ENCODE measurements around the gene MXRA8. TPM values are rescaled to one million over a fixed set of nuclear protein-coding genes. Genes with fewer than 3 reads are reported as not detected.
A peak's percentile ranks its signal among the peaks of the same experiment; 100 is the strongest.
"Not testable (repeated sequence)": the region's sequence is repeated elsewhere in the genome, so short reads cannot be mapped to it uniquely, and the experiment has no call there.

The MXRA8 gene
- total RNA-seq, result 10 to 100 TPM; 34.1 to 76.1 (median 35.9) TPM

DNA sequence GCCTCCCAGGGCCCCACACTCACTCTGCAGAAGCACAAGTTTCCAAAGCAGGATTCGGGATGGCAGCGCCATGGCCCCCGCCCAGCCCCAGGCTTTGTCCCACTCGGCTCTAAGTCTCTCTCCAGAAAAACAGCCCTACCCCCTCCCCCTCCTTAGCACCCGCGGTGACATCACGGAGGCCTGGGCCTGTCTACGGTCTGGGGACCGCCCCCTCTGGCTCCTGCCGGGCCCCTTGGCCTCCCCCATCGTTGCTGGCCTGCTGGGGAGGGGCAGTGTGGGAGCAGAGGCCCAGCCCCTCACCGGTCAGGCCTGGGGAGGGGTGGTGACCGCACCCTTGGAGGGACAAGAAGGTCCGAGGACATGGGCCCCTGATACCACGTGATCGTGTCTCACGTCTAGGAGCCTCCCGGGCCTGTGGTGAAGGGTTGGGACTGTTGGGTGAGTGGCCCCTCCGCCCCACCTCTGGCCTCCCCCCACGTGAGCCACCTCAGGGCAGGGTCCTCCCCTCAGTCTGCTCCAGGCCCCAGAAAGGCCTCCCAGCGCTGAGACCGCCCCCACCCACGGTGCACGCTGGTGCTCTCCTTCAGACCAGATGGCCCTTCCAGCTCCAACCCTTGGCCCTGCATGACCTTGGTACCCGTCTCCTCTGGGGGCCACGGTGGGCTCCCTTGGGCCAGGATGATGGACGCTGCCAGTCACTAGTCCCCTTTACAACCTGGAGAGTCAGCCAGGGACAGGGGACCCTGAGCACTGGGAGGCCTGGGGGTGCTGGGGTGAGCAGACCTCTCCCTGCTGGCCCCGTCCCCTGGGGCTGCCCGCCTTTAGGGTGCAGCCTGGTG lies at the start of gene MXRA8:
MXRA8 (minus strand) TSS at position 123 of the 839 bp plus-strand sequence; CDS start at position 72, 51 bp downstream.
- TF ChIP-seq POLR2A (IDR thresholded peaks at IDR 0.05) (no peak), CTCF (IDR thresholded peaks at IDR 0.05) (no peak)
- WGBS, 2 donors, result 29 to 31% methylated on average over 23 to 27 of the region's 29 CpGs
- DNase-seq (ENCODE audit: low spot score in 2 of 2), result no peak
- intact Hi-C loops (cut with DNase I; ENCODE audit: low total_unique reads), result no loop called here
- peak within 1 kb of the TSS; percentile 36 for H3K4me3 ChIP-seq (ENCODE audit: low read depth, poor library complexity, severe bottlenecking)

- peak overlapping the region; percentile 95 for H3K4me3 ChIP-seq (ENCODE audit: low read depth, poor library complexity, severe bottlenecking)
- 10 to 11% methylated on average over 40 to 41 of the region's 41 CpGs for WGBS, 2 donors
- no peak for TF ChIP-seq POLR2A (IDR thresholded peaks at IDR 0.05)
- TF ChIP-seq CTCF (IDR thresholded peaks at IDR 0.05), result no peak
- intact Hi-C loops (cut with DNase I; ENCODE audit: low total_unique reads), result no loop called here
- no peak for DNase-seq (ENCODE audit: low spot score in 2 of 2)
These were observed 49.4 kb upstream of the MXRA8 start for GRCh38 chr1:1407636-1408318.

DNA sequence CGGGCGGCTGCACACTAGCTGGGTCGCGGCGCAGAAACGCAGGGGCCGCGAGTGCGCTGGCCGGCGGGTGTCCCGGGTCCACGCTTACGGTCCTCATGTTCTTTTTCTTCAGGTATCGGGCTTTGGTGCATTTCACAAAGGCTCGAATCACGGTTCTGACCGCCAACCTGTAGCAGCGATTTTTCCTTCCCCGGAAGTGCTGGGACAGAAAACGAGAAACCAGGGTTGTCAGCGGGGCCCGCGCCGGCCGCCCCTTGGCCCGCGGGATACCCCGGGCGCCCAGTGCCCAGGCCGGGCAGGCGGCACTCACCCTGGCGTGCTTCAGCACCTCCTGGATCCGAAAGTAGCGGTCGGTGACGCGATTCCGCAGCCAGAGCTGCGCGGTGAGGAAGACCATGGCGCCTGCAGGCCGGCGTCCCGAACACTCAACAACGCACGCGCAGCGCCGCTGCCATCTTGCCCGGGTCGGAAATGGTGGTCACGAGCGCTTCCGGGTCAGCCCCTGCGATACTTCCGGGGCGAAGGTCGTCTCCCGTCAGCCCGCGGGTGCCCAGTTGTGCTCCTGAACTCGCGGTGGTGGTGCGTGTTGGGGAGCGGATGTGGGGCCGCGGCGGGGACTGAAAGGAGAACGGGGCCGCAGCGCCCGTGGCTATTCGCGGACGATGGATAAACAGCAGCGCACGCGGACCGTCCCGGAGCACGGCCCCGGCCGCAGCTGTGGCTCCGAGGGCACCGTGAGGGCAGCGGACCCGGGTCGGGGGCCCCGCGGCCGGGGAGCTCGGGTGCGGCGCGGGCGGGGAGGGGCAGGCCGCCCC lies 48.7 kb upstream of the MXRA8 start, which contains the start of gene MRPL20:
MRPL20 (minus strand) TSS at position 473 of the 815 bp plus-strand sequence; CDS start at position 397, 76 bp downstream.
- TF ChIP-seq CTCF (IDR thresholded peaks at IDR 0.05) (no peak), POLR2A (IDR thresholded peaks at IDR 0.05) (peak in 1 of 2 donors; percentile 11)
- H3K4me3 ChIP-seq (ENCODE audit: low read depth, poor library complexity, severe bottlenecking), result peak within 1 kb of the TSS; percentile 95
- intact Hi-C loops (cut with DNase I; ENCODE audit: low total_unique reads), result no loop called here
- DNase-seq (ENCODE audit: low spot score in 2 of 2), result peak; percentile 93 to 99
- 1% methylated on average over 61 to 78 of the region's 98 CpGs for WGBS, 2 donors

DNA sequence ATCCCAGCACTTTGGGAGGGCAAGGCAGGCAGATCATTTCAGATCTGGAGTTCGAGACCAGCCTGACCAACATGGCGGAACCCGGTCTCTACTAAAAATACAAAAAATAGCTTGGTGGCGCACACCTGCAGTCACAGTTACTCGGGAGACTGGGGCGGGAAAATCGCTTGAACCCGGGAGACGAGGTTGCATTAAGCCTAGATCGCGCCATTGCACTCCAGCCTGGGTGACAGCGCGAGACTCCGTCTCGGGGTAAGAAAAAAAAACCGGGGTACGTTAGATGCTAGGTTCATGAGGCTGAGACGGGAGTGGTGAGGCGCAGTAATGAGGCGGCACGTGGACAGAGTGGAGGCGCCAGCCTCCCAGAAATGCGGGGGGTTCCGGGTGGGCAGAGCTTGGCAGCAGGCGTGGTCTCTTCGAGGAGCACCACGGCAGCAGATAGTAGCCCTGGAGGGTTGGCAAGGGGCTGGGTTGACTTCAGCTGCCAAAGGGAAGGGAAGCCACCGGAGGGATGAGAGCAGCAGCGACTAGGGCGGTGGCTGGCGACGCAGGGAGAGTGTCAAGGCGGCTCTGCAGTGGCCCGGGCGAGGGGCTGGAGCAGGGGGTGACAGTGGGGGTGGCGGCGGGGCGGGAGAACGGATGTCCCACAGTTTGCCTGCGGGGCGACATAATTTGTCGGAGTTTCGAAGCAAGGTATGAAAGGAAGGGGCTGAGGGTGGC lies 47.9 kb upstream of the MXRA8 start:
- intact Hi-C loops (cut with DNase I; ENCODE audit: low total_unique reads), result no loop called here
- no peak for DNase-seq (ENCODE audit: low spot score in 2 of 2)
- peak overlapping the region; percentile 95 for H3K4me3 ChIP-seq (ENCODE audit: low read depth, poor library complexity, severe bottlenecking)
- TF ChIP-seq POLR2A (IDR thresholded peaks at IDR 0.05), result no peak
- no peak for TF ChIP-seq CTCF (IDR thresholded peaks at IDR 0.05)
- WGBS, 2 donors, result 35 to 48% methylated on average over 36 to 43 of the region's 43 CpGs

DNA sequence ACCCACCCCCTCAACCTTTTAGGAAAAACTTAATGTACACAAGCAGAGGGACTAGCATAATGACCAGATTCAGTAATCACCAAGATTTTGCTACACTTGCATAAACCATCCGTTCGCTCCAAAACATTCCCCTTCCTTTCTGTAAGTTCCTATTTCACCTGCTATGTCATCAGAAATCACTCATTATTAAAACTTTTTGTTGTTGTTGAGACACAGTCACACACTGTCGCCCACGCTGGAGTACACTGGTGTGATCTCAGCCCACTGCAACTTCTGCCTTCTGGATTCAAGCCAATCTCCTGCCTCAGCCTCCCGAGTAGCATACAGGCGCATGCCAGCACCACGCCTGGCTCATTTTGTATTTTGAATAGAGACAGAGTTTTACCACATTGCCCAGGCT lies 45.3 kb upstream of the MXRA8 start:
- WGBS, 2 donors, result 80 to 84% methylated on average over 7 of the region's 7 CpGs
- TF ChIP-seq CTCF (IDR thresholded peaks at IDR 0.05), result no peak
- TF ChIP-seq POLR2A (IDR thresholded peaks at IDR 0.05), result no peak
- H3K4me3 ChIP-seq (ENCODE audit: low read depth, poor library complexity, severe bottlenecking), result no peak overlapping the region
- DNase-seq (ENCODE audit: low spot score in 2 of 2), result no peak
- intact Hi-C loops (cut with DNase I; ENCODE audit: low total_unique reads), result no loop called here

DNA sequence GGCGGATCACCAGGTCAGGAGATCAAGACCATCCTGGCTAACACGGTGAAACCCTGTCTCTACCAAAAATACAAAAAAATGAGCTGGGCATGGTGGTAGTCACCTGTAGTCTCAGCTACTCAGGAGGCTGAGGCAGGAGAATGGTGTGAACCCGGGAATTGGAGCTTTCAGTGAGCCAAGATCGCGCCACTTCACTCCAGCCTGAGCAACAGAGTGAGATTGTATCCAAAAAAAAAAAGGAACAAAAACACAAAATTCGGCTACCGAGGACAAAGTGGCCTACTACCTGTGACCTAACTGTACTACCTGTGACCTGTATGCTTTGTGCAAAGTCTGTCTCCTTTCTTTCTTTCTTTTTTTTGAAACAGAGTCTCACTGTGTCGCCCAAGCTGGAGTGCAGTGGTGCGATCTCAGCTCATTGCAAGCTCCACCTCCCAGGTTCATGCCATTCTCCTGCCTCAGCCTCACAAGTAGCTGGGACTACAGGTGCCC lies 44.6 kb upstream of the MXRA8 start:
- H3K4me3 ChIP-seq (ENCODE audit: low read depth, poor library complexity, severe bottlenecking); intact Hi-C loops (cut with DNase I; ENCODE audit: low total_unique reads); DNase-seq (ENCODE audit: low spot score in 2 of 2): not testable (repeated sequence)
- 88 to 91% methylated on average over 9 of the region's 9 CpGs for WGBS, 2 donors
